GM19397 (cell line): ENCODE results near the gene MGLL.

ENCODE experiments used
- ATAC-seq: cut with Tn5 transposase; IDR thresholded peaks from one replicate; pipeline ENCODE4 v1.9.1; 2021; ENCODE audit warnings: mild to moderate bottlenecking, moderate library complexity; ENCODE audit not compliant: unreplicated experiment

MGLL gene

GRCh38 chr3:127760361-127760760 lies 62.0 kb downstream of the MGLL start:
- no peak for ATAC-seq

- no peak for ATAC-seq
Observed at GRCh38 chr3:127759826-127760225, 62.5 kb downstream of the MGLL start.

- ATAC-seq, result no peak
Observed at GRCh38 chr3:127758013-127758412, 64.3 kb downstream of the MGLL start.

GRCh38 chr3:127755305-127755681 lies 67.0 kb downstream of the MGLL start:
- no peak for ATAC-seq

- ATAC-seq, result no peak
Observed at GRCh38 chr3:127754411-127755304, 67.7 kb downstream of the MGLL start.

GRCh38 chr3:127753898-127754410 lies 68.4 kb downstream of the MGLL start:
- no peak for ATAC-seq

- no peak for ATAC-seq
Observed at GRCh38 chr3:127753338-127753737, 69.0 kb downstream of the MGLL start.

GRCh38 chr3:127751782-127752181 lies 70.5 kb downstream of the MGLL start:
- no peak for ATAC-seq

GRCh38 chr3:127751163-127751621 lies 71.1 kb downstream of the MGLL start:
- ATAC-seq, result no peak

GRCh38 chr3:127750226-127751031 lies 71.9 kb downstream of the MGLL start:
- peak; percentile 35 for ATAC-seq

GRCh38 chr3:127749787-127750225 lies 72.5 kb downstream of the MGLL start:
- ATAC-seq, result no peak

GRCh38 chr3:127749361-127749760 lies 73.0 kb downstream of the MGLL start:
- ATAC-seq, result no peak

- no peak for ATAC-seq
Observed at GRCh38 chr3:127748754-127749327, 73.5 kb downstream of the MGLL start.

- no peak for ATAC-seq
Observed at GRCh38 chr3:127747751-127748521, 74.4 kb downstream of the MGLL start.

- ATAC-seq, result no peak
Observed at GRCh38 chr3:127747066-127747465, 75.2 kb downstream of the MGLL start.

- no peak for ATAC-seq
Observed at GRCh38 chr3:127746400-127747057, 75.8 kb downstream of the MGLL start.

- no peak for ATAC-seq
Observed at GRCh38 chr3:127745656-127746399, 76.5 kb downstream of the MGLL start.

GRCh38 chr3:127744875-127745274 lies 77.4 kb downstream of the MGLL start:
- ATAC-seq, result no peak

- no peak for ATAC-seq
Observed at GRCh38 chr3:127744253-127744815, 78.0 kb downstream of the MGLL start.
